Measurements from ENCODE around the gene PIK3C2B.

- TF ChIP-seq POLR2AphosphoS5 (IDR thresholded peaks at IDR 0.05) (no peak), POLR2A (IDR thresholded peaks at IDR 0.05) (no peak), CTCF (IDR thresholded peaks at IDR 0.05) (no peak)
Measured at GRCh38 chr1:204460346-204460745, 34.3 kb downstream of the PIK3C2B start.

Data from suprapubic skin (tissue), 4 donors.